Endothelial cell of umbilical vein (primary cell): Measurements from ENCODE around the gene LRRC41. TPM values are rescaled to one million over a fixed set of nuclear protein-coding genes. Genes with fewer than 3 reads are reported as not detected.

Experiments used
- BruUV-seq: library from RNA; stranded (reverse); fragments of 400-500 nt; replicated peaks from 2 replicates; lab custom pipeline; 2021; lab: Mats Ljungman, UMichigan
- CTCF ChIA-PET: fragments of 300-600, 350-600 bp; sonication (Branson Sonifier 250); formaldehyde crosslinking; loops from one replicate; lab custom pipeline; 2021; ENCODE audit warnings: antibody characterized with exemption, inconsistent platforms; lab: Charles Lee
- POLR2A ChIA-PET: fragments of 300-600, 350-600 bp; sonication (Branson Sonifier 250); formaldehyde crosslinking; loops from one replicate; lab custom pipeline; 2021; ENCODE audit warnings: antibody characterized with exemption, inconsistent platforms; lab: Charles Lee
- DNase-seq: peaks from one replicate; pipeline ENCODE4 v3.0.0-alpha.2; 2011; ENCODE audit warnings: low read depth, low spot score
- FAIRE-seq: peaks from 2 replicates; lab custom pipeline; 2011; peaks lifted over from hg19 to GRCh38; lab: Jason Lieb, UNC
- H2AFZ ChIP-seq: 2 replicates; pipeline ENCODE4 v1.6.0; 2012; ENCODE audit warnings: low read depth, low read length, control low read depth, inconsistent platforms
- H3K27ac ChIP-seq: 2 replicates; pipeline ENCODE4 v1.5.1; 2011; ENCODE audit warnings: low read depth, mild to moderate bottlenecking, control low read depth, low read length, moderate library complexity; ENCODE audit not compliant: insufficient read depth
- H3K27me3 ChIP-seq, 2 experiments: 2 replicates each; pipeline versions ENCODE4 v1.6.0 to v1.6.1; 2011; ENCODE audit warnings: low read length in 2 of 2, mixed read lengths in 1 of 2; ENCODE audit not compliant: control insufficient read depth in 2 of 2, insufficient read depth in 2 of 2
- H3K36me3 ChIP-seq, 2 experiments: 2 replicates in 1 of 2; 3 replicates in 1 of 2; pipeline ENCODE4 v1.5.1; 2011; ENCODE audit warnings: low read length in 2 of 2, mild to moderate bottlenecking in 1 of 2, moderate library complexity in 1 of 2; ENCODE audit not compliant: control insufficient read depth in 2 of 2, insufficient read depth in 2 of 2; ENCODE audit errors: extremely low read depth in 1 of 2
- H3K4me1 ChIP-seq: 3 replicates; pipeline ENCODE4 v1.5.1; 2011; ENCODE audit warnings: mild to moderate bottlenecking, low read length; ENCODE audit not compliant: control insufficient read depth, insufficient read depth; ENCODE audit errors: extremely low read depth
- H3K4me2 ChIP-seq: 2 replicates; pipeline ENCODE4 v1.6.1; 2011; ENCODE audit warnings: low read length, control low read depth, mixed read lengths; ENCODE audit not compliant: insufficient read depth
- H3K4me3 ChIP-seq, 3 experiments: fragments of 200-600 bp in 1 of 3; sonication (generic), shearing (Covaris generic) in 1 of 3; replicated peaks in 1 of 3; 2 replicates each; pipeline ENCODE4 v1.5.1; 2011 to 2016; ENCODE audit warnings: control low read depth in 3 of 3, low read length in 3 of 3, mild to moderate bottlenecking in 2 of 3, inconsistent platforms in 1 of 3, low read depth in 1 of 3, moderate library complexity in 1 of 3; ENCODE audit not compliant: insufficient read depth in 1 of 3
- H3K79me2 ChIP-seq: 2 replicates; pipeline ENCODE4 v1.6.0; 2012; ENCODE audit warnings: low read length, inconsistent platforms; ENCODE audit not compliant: control insufficient read depth, insufficient read depth
- H3K9ac ChIP-seq: replicated peaks from 2 replicates; pipeline ENCODE3; 2011; ENCODE audit warnings: low read length, control low read depth; ENCODE audit not compliant: insufficient read depth; ENCODE audit errors: extremely low read depth
- H3K9me1 ChIP-seq: replicated peaks from 3 replicates; pipeline ENCODE4 v1.6.0; 2011; ENCODE audit warnings: mild to moderate bottlenecking, low read length; ENCODE audit not compliant: control insufficient read depth, insufficient read depth; ENCODE audit errors: extremely low read depth
- H3K9me3 ChIP-seq: replicated peaks from 2 replicates; pipeline ENCODE4 v1.5.1; 2012; ENCODE audit warnings: low read length, inconsistent platforms; ENCODE audit not compliant: control insufficient read depth, insufficient read depth
- H4K20me1 ChIP-seq: replicated peaks from 2 replicates; pipeline ENCODE3; 2011; ENCODE audit warnings: mild to moderate bottlenecking, low read length; ENCODE audit not compliant: control insufficient read depth, insufficient read depth; ENCODE audit errors: extremely low read depth
- CTCF ChIP-seq, 2 donors: IDR thresholded peaks; 1 replicate in 1 of 2; 2 replicates in 1 of 2; pipeline ENCODE4 v1.5.1; 2011; ENCODE audit warnings: low read length in 2 of 2, mild to moderate bottlenecking in 2 of 2, moderate library complexity in 2 of 2, control low read depth in 1 of 2, inconsistent platforms in 1 of 2, low read depth in 1 of 2; ENCODE audit not compliant: insufficient read depth in 1 of 2; ENCODE audit errors: extremely low read depth in 1 of 2
- EZH2 ChIP-seq: IDR thresholded peaks from 2 replicates; pipeline ENCODE4 v1.6.1; 2012; ENCODE audit warnings: borderline replicate concordance, low read depth, mild to moderate bottlenecking, moderate library complexity, low read length, inconsistent platforms; ENCODE audit not compliant: severe bottlenecking
- FOS ChIP-seq: IDR thresholded peaks from 2 replicates; pipeline ENCODE4 v1.6.1; 2011; ENCODE audit warnings: mild to moderate bottlenecking, low read length, moderate library complexity, borderline replicate concordance; ENCODE audit not compliant: insufficient read depth
- GATA2 ChIP-seq: IDR thresholded peaks from 2 replicates; pipeline ENCODE4 v1.7.0; 2011; ENCODE audit warnings: low read depth, mild to moderate bottlenecking, moderate library complexity, mixed read lengths, low read length; ENCODE audit not compliant: insufficient read length, insufficient read depth
- JUN ChIP-seq: IDR thresholded peaks from 2 replicates; pipeline ENCODE4 v1.6.1; 2011; ENCODE audit warnings: borderline replicate concordance, low read depth; ENCODE audit not compliant: insufficient read length, insufficient read depth
- MAX ChIP-seq: IDR thresholded peaks from 2 replicates; pipeline ENCODE4 v1.6.1; 2011; ENCODE audit not compliant: insufficient read depth, insufficient read length
- MYC ChIP-seq: IDR thresholded peaks from one replicate; pipeline ENCODE4 v1.6.1; 2011; ENCODE audit warnings: mild to moderate bottlenecking, low read depth, low read length
- POLR2A ChIP-seq: IDR thresholded peaks from 2 replicates; pipeline ENCODE4 v1.6.1; 2012; ENCODE audit warnings: low read depth, mild to moderate bottlenecking, control low read depth, low read length
- POLR2AphosphoS5 ChIP-seq: IDR thresholded peaks from 2 replicates; pipeline ENCODE4 v1.6.1; 2012; ENCODE audit warnings: low read depth, mild to moderate bottlenecking, control low read depth, low read length, moderate library complexity; ENCODE audit not compliant: insufficient read depth
- dilution Hi-C: fragments of 300-500 bp; cut with MboI; formaldehyde crosslinking; loops from one replicate; pipeline ENCODE4 v1.15.0; 2019; ENCODE audit warnings: low sequenced_read_pairs; ENCODE audit not compliant: extremely low pct_ligation_motif_present
- intact Hi-C: fragments of 100-400 bp; cut with micrococcal nuclease; formaldehyde crosslinking; loops from one replicate; pipeline ENCODE4 v1.10.0; 2022
- polyA plus RNA-seq, 4 experiments: library from polyadenylated mRNA; depleted of rRNA in 3 of 4; stranded (reverse) in 3 of 4; unstranded in 1 of 4; fragments of >200 nt; gene quantifications; 2 replicates each; pipeline versions ENCODE4 v1.2.1 to v1.2.3, GENCODE V29; 2011 to 2012; ENCODE audit warnings: missing spikeins in 1 of 4
- total RNA-seq: library from RNA; stranded (reverse); gene quantifications from 2 replicates; pipeline ENCODE4 v1.2.3, GENCODE V29; 2021

Gene LRRC41
- total and polyA plus RNA-seq, 2 donors (not counting 3 experiments of a cell fraction or from before 2014, with no cell fraction given), result 69.2 to 91.1 TPM

GRCh38 chr1:46274225-46275029 lies 29.0 kb downstream of the LRRC41 start:
- no peak overlapping the region for H3K27ac ChIP-seq
- H3K36me3 ChIP-seq, result peaks cover 8 to 11% of the 10 kb centered on the region in 2 experiments
- no peaks in the 10 kb centered on the region for H3K4me1 ChIP-seq
- POLR2A ChIA-PET, result no interaction called here
- no peaks in the 10 kb centered on the region for H3K9me3 ChIP-seq
- no peak for FAIRE-seq
- H3K27me3 ChIP-seq, result no peaks in the 10 kb centered on the region
- no peaks in the 10 kb centered on the region for H4K20me1 ChIP-seq
- no peak overlapping the region for H3K4me3 ChIP-seq
- no peaks in the 10 kb centered on the region for H3K79me2 ChIP-seq
- DNase-seq, result no peak
- no peak overlapping the region for H3K9ac ChIP-seq
- BruUV-seq, result no TSS peak
- intact Hi-C loops, result no loop called here
- TF ChIP-seq GATA2 (no peak), MYC (no peak), MAX (no peak), JUN (no peak), POLR2A (no peak), POLR2AphosphoS5 (no peak), FOS (no peak), EZH2 (no peak), CTCF (IDR thresholded peaks at IDR 0.05; ENCODE audit: extremely low read depth in 1 of 2, insufficient read depth in 1 of 2, low read depth in 1 of 2, low read length in 2 of 2) (no peak)
- H3K4me2 ChIP-seq, result no peak overlapping the region
- CTCF ChIA-PET, result interaction anchor here (0.6 to 0.9 kb wide), 2 partner anchors 9 to 14 kb away, joined by 3 read pairs; no protein-coding TSS in a partner anchor
- H2AFZ ChIP-seq, result no peak overlapping the region
- no peaks in the 10 kb centered on the region for H3K9me1 ChIP-seq
- dilution Hi-C loops, result no loop called here
